Kidney tubule cell (primary cell): ENCODE results near the gene RNF175.
"Not testable (repeated sequence)": the region's sequence is repeated elsewhere in the genome, so short reads cannot be mapped to it uniquely, and the experiment has no call there.

Experiments
- DNase-seq: peaks from one replicate; pipeline ENCODE4 v3.0.0-alpha.2; 2018; ENCODE audit warnings: low spot score

RNF175 gene

DNA sequence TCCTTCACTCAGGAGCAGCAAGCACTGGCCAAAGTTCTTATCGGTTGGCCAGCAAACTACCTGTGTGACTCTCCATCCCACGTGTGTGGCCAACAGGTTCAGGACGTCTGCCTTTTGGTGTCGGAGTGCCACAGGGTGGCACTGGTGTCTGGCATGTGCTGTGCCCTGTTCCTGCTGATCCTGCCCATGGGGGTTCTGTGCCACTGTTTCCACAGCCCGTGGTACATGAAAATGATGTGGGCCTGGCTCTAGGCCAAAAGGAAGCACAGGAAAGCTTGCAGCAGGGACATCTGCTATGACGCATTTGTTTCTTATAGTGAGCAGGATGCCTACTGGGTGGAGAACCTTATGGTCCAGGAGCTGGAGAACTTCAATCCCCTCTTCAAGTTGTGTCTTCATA, 80.3 kb downstream of the RNF175 start:
- no peak for DNase-seq

- peak; percentile 95 for DNase-seq
Measured at GRCh38 chr4:153676984-153677383, 82.8 kb downstream of the RNF175 start.

DNA sequence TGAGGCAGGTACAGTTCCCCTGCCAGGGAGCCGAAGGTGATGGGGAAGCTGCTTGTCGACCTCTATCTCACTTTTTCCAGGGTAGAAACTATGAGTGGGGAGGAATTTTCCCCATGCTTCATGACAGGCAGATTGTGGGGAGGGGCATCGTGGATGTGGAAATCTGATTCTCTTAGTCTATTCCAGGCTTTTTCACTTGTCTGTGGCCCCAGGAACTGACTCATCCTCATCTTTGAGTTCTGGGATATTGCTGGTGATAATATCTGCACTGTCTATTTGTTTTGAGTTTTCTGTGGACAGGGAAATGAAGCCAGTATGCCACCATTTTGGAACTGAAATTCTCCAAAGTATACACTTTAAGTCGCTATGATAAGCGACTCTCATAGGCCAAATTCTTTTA, 83.3 kb downstream of the RNF175 start:
- DNase-seq, result peak; percentile 66

DNA sequence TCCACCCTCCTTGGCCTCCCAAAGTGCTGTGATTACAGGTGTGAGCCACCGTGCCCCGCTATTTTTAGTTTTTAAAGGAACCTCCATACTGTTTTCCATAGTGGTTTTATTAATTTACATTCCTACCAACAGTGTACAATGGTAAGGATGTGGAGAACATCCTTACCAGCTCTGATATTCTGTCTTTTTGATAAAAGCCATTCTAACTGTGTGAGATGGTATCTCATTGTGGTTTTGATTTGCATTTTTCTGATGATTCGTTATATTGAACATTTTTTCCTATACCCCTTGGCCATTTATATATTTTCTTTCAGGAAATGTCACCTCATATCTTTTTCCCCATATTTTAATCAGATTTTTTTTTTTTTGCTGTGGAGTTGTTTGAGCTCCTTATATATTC, 90.0 kb downstream of the RNF175 start:
- DNase-seq, result no peak

DNA sequence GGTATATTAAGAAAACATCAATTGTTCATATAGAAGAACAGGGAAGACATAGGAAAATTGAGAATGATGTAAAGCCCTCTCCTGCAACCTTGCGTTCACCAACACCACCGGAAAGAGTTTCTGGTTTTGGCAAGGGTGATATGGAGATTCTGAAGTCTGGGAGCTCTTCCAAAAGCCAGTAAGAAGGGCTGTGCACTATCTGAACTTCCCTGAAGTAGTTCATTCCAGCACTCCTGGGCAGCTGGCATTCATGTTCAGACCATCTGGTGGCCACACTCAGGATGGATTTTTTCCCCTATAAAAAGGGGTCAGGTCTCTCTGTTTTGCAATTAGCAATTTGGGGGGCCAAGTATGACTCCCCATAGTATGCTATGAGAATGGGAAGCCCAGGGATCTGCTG, 91.2 kb downstream of the RNF175 start:
- DNase-seq, result no peak

DNA sequence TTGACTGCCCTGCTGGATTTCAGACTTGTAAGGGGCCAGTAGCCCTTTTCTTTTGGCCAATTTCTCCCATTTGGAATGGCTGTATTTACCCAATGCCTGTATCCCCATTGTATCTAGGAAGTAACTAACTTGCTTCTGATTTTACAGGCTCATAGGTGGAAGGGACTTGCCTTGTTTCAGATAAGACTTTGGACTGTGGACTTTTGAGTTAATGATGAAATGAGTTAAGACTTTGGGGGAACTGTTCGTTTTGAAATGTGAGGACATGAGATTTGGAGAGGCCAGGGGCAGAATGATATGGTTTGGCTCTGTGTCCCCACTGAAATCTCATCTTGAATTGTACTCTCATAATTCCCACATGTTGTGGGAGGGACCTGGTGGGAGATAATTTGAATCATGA, 93.3 kb downstream of the RNF175 start:
- DNase-seq, result not testable (repeated sequence)

DNA sequence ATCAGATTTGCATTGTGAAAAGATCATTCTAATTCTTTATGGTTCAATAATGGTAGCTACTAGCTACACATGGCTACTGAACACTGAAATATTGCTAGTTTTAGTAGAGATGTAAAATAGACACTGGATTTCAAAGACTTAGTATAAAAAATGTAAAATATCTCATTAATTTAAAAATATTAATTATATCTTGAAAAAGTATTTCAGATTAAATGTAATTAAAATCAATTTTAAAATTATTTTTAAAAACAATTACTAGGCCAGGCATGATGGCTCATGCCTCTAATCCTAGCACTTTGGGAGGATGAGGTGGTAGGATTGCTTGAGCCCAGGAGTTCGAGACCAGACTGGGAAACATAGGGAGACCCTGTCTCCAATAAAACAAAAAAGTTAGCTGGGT, 96.2 kb downstream of the RNF175 start:
- DNase-seq, result no peak

DNA sequence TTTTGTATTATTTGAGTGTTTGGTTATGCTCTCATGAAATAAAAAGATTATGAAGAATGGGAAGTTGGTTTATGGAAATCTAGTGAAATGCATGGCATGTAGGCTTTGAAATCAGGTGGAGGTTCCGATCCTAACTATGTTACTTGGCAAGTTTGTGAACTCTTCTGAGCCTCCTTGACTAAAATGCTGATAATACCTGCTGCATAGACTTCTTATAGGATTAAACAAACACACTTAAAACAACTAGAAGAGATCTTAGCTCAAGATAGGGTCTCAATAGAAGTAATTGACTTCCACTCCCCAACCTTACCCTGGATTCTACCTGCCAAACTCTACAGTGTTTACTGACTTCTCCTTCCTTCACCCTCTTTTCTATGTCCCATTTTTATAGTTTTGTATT, 97.9 kb downstream of the RNF175 start:
- no peak for DNase-seq

DNA sequence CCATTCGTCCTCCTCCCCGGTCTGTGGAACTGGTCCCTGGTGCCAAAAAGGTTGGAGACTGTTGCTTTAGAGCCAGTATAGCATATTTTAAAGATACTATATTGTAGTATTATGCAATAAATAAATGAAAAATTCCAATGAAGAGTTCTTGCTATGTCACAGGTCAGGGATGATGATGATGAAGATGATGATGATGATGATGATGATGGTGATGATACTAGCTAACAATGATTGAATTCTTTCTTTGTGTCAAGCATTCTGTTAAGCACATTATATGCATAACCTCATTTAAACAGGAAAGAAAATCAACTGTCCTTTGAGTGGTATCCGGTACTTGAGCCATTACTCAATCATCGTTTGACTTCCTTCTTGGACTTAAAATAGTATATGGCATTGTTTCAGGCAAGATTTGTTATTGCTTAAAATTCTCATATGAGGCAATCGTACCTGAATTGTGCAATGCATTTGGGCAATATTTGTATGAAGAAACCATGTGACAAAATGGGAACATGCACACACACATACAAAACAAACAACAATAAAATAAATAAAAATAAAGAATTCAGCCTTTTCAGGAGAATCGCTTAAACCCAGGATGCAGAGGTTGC, 98.5 kb downstream of the RNF175 start:
- DNase-seq, result no peak
